Astrocyte of the spinal cord (primary cell): ENCODE data around the gene SLC38A11.
A peak's percentile ranks its signal among the peaks of the same experiment; 100 is the strongest.

Source experiments
- DNase-seq: peaks from one replicate; pipeline ENCODE4 v3.0.0; 2011; ENCODE audit warnings: low read depth, low spot score
- H3K4me3 ChIP-seq: 2 replicates; pipeline ENCODE4 v1.5.1; 2011; ENCODE audit warnings: low read depth, mild to moderate bottlenecking, low read length, moderate library complexity
- in situ Hi-C: cut with HindIII; loops from 2 replicates; pipeline ENCODE4 v1.10.0; 2017; ENCODE audit warnings: low sequenced_read_pairs
- TF ChIP-seq, protein P1 (sequence below): IDR thresholded peaks from 2 replicates; pipeline ENCODE4 v1.5.1; 2012; ENCODE audit warnings: low read depth, mild to moderate bottlenecking, low read length, inconsistent platforms

Gene SLC38A11

GRCh38 chr2:164896226-164896625, 59.1 kb downstream of the SLC38A11 start:
- TF ChIP-seq, protein P1, sequence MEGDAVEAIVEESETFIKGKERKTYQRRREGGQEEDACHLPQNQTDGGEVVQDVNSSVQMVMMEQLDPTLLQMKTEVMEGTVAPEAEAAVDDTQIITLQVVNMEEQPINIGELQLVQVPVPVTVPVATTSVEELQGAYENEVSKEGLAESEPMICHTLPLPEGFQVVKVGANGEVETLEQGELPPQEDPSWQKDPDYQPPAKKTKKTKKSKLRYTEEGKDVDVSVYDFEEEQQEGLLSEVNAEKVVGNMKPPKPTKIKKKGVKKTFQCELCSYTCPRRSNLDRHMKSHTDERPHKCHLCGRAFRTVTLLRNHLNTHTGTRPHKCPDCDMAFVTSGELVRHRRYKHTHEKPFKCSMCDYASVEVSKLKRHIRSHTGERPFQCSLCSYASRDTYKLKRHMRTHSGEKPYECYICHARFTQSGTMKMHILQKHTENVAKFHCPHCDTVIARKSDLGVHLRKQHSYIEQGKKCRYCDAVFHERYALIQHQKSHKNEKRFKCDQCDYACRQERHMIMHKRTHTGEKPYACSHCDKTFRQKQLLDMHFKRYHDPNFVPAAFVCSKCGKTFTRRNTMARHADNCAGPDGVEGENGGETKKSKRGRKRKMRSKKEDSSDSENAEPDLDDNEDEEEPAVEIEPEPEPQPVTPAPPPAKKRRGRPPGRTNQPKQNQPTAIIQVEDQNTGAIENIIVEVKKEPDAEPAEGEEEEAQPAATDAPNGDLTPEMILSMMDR: no peak
- no peak overlapping the region for H3K4me3 ChIP-seq
- in situ Hi-C loops: no loop called here
- DNase-seq: no peak

GRCh38 chr2:164891460-164891859, 63.9 kb downstream of the SLC38A11 start:
- TF ChIP-seq, protein P1: no peak
- in situ Hi-C loops: no loop called here
- no peak overlapping the region for H3K4me3 ChIP-seq
- no peak for DNase-seq

DNA sequence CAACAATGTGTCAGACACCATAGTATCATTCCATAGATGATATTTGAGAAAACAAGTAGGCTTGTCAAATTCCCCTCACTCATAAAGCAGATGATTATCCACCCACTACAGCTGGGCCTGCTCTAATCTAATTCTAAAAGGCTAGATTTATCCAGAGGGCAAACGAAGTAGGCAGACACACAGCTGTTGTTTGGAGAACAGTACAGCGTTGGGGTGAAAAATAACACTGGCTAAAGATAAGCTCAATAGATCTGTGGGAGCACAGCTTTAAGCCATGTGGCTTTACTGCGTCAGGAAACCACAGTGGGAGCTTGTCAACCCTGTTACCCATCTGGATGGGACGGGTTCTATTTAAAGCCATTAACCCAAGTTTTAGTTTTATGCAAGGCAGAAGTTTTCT, 64.8 kb downstream of the SLC38A11 start:
- no peak overlapping the region for H3K4me3 ChIP-seq
- TF ChIP-seq, protein P1: no peak
- DNase-seq: no peak
- in situ Hi-C loops: no loop called here

- no peak for DNase-seq
- TF ChIP-seq, protein P1: no peak
- no peak overlapping the region for H3K4me3 ChIP-seq
- in situ Hi-C loops: no loop called here
Observed at GRCh38 chr2:164888592-164888991, 66.7 kb downstream of the SLC38A11 start.

DNA sequence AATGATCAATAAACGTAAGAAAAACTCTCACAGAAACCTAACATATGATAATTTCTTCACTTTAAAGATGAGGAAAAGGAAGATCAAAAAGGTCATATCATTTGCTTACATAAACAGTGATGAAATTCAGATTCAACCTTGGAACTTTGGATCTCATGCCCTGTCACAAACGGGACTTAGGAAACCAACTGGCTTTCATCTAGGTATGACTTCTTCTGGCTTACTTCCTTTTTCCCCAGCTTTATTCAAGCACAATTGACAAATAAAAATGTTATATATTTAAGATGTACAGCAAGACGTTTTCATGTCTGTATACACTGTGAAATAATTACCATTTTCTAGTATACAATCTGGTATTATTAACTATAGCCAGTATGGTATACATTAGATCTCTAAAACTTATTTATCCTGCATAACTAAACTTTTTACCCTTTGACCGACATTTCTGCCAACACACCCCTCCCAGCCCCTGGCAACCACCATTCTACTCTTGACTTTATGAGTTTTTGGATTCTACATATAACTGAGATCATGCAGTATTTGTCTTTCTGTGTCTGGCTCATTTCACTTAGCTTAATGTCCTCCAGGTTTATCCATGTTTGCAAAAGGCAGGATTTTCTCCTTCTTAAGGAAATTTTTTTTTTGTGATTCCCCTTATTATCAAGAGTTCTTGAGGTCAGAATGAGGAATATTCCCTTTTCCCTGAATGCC, 67.7 kb downstream of the SLC38A11 start:
- in situ Hi-C loops: no loop called here
- no peak for DNase-seq
- no peak overlapping the region for H3K4me3 ChIP-seq
- TF ChIP-seq, protein P1: no peak

DNA sequence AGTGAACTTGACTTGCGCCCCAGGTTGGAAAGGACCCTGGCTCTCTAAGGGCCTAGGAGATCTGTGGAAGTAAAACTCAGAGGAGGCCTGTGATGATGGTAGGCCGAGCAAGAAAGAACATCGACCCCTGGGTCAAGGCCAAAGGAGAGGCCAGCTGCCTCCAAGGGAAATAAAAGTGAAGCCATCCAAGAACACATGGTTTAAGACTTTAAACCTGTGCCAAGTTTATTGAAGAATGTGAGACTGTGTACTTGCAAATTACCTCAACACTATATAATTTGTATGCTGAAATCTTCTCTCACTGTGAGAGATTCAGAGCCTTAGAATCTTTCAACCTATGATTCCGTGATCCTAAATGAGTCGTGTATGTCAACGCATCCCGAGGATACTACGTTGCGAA, 73.0 kb downstream of the SLC38A11 start:
- in situ Hi-C loops: no loop called here
- H3K4me3 ChIP-seq: no peak overlapping the region
- TF ChIP-seq, protein P1: no peak
- DNase-seq: peak; percentile 49
